ENCODE data around the gene RIMBP2. TPM values are rescaled to one million over a fixed set of nuclear protein-coding genes. Genes with fewer than 3 reads are reported as not detected.

Gene RIMBP2
- total RNA-seq, 1 donor from 2014 or later = not detected

- Mint-ChIP-seq H3K27ac (no peak overlapping the region), H3K9me3 (no peaks in the 10 kb centered on the region), H3K4me1 (ENCODE audit: low read depth) (no peaks in the 10 kb centered on the region), H3K27me3 (ENCODE audit: insufficient read depth) (no peaks in the 10 kb centered on the region), H3K36me3 (ENCODE audit: low read depth) (no peaks in the 10 kb centered on the region), H3K4me3 (no peak overlapping the region)
- no peak for DNase-seq (ENCODE audit: low spot score)
- intact Hi-C loops (cut with micrococcal nuclease) = no loop called here
These were observed 102.1 kb downstream of the RIMBP2 start for GRCh38 chr12:130613831-130614529.

- Mint-ChIP-seq H3K9me3 (no peaks in the 10 kb centered on the region), H3K36me3 (ENCODE audit: low read depth) (no peaks in the 10 kb centered on the region), H3K4me1 (ENCODE audit: low read depth) (no peaks in the 10 kb centered on the region), H3K4me3 (no peak overlapping the region), H3K27me3 (ENCODE audit: insufficient read depth) (no peaks in the 10 kb centered on the region), H3K27ac (no peak overlapping the region)
- intact Hi-C loops (cut with micrococcal nuclease) = no loop called here
- DNase-seq (ENCODE audit: low spot score) = no peak
These were observed 103.0 kb downstream of the RIMBP2 start for GRCh38 chr12:130613131-130613530.

- no peak for DNase-seq (ENCODE audit: low spot score)
- Mint-ChIP-seq H3K36me3 (ENCODE audit: low read depth) (no peaks in the 10 kb centered on the region), H3K27ac (no peak overlapping the region), H3K4me3 (no peak overlapping the region), H3K27me3 (ENCODE audit: insufficient read depth) (no peaks in the 10 kb centered on the region), H3K9me3 (no peaks in the 10 kb centered on the region), H3K4me1 (ENCODE audit: low read depth) (no peaks in the 10 kb centered on the region)
- intact Hi-C loops (cut with micrococcal nuclease) = no loop called here
These were observed 104.8 kb downstream of the RIMBP2 start for GRCh38 chr12:130611026-130611905.

- no peak overlapping the region for H3K27ac Mint-ChIP-seq
- no peak overlapping the region for H3K4me3 Mint-ChIP-seq
- intact Hi-C loops (cut with micrococcal nuclease) = no loop called here
These were observed 106.1 kb downstream of the RIMBP2 start for GRCh38 chr12:130609966-130610365.

GRCh38 chr12:130608831-130609230 lies 107.3 kb downstream of the RIMBP2 start:
- intact Hi-C loops (cut with micrococcal nuclease) = no loop called here
- no peak for DNase-seq (ENCODE audit: low spot score)
- no peak overlapping the region for H3K27ac Mint-ChIP-seq
- no peak overlapping the region for H3K4me3 Mint-ChIP-seq
- no peaks in the 10 kb centered on the region for H3K27me3 Mint-ChIP-seq (ENCODE audit: insufficient read depth)
- H3K36me3 Mint-ChIP-seq (ENCODE audit: low read depth) = no peaks in the 10 kb centered on the region
- H3K4me1 Mint-ChIP-seq (ENCODE audit: low read depth) = no peaks in the 10 kb centered on the region
- H3K9me3 Mint-ChIP-seq = no peaks in the 10 kb centered on the region

More at GRCh38 chr12:130609966-130610365, 106.1 kb downstream of the RIMBP2 start:
- H3K36me3 Mint-ChIP-seq (ENCODE audit: low read depth) = no peaks in the 10 kb centered on the region
- DNase-seq (ENCODE audit: low spot score) = no peak
- H3K4me1 Mint-ChIP-seq (ENCODE audit: low read depth) = no peaks in the 10 kb centered on the region
- no peaks in the 10 kb centered on the region for H3K9me3 Mint-ChIP-seq
- H3K27me3 Mint-ChIP-seq (ENCODE audit: insufficient read depth) = no peaks in the 10 kb centered on the region

- H3K4me3 Mint-ChIP-seq = no peak overlapping the region
- H3K4me1 Mint-ChIP-seq (ENCODE audit: low read depth) = no peaks in the 10 kb centered on the region
- no peak overlapping the region for H3K27ac Mint-ChIP-seq
- H3K27me3 Mint-ChIP-seq (ENCODE audit: insufficient read depth) = no peaks in the 10 kb centered on the region
- peaks cover 2% of the 10 kb centered on the region for H3K9me3 Mint-ChIP-seq
- intact Hi-C loops (cut with micrococcal nuclease) = no loop called here
- H3K36me3 Mint-ChIP-seq (ENCODE audit: low read depth) = no peaks in the 10 kb centered on the region
- no peak for DNase-seq (ENCODE audit: low spot score)
These were observed 108.0 kb downstream of the RIMBP2 start for GRCh38 chr12:130608132-130608531.

GRCh38 chr12:130606231-130606630 lies 109.9 kb downstream of the RIMBP2 start:
- intact Hi-C loops (cut with micrococcal nuclease) = no loop called here
- Mint-ChIP-seq H3K4me1 (ENCODE audit: low read depth) (no peaks in the 10 kb centered on the region), H3K36me3 (ENCODE audit: low read depth) (no peaks in the 10 kb centered on the region), H3K27ac (no peak overlapping the region), H3K9me3 (peaks cover 4% of the 10 kb centered on the region), H3K4me3 (no peak overlapping the region), H3K27me3 (ENCODE audit: insufficient read depth) (no peaks in the 10 kb centered on the region)
- no peak for DNase-seq (ENCODE audit: low spot score)

GRCh38 chr12:130603396-130603965 lies 112.6 kb downstream of the RIMBP2 start:
- intact Hi-C loops (cut with micrococcal nuclease) = no loop called here
- H3K4me1 Mint-ChIP-seq (ENCODE audit: low read depth) = no peaks in the 10 kb centered on the region
- H3K4me3 Mint-ChIP-seq = no peak overlapping the region
- no peak overlapping the region for H3K27ac Mint-ChIP-seq
- no peak for DNase-seq (ENCODE audit: low spot score)
- H3K36me3 Mint-ChIP-seq (ENCODE audit: low read depth) = no peaks in the 10 kb centered on the region
- peaks cover 13% of the 10 kb centered on the region for H3K9me3 Mint-ChIP-seq
- H3K27me3 Mint-ChIP-seq (ENCODE audit: insufficient read depth) = no peaks in the 10 kb centered on the region

GRCh38 chr12:130602251-130602650 lies 113.8 kb downstream of the RIMBP2 start:
- H3K27ac Mint-ChIP-seq = no peak overlapping the region
- intact Hi-C loops (cut with micrococcal nuclease) = no loop called here

GRCh38 chr12:130601327-130601726 lies 114.8 kb downstream of the RIMBP2 start:
- Mint-ChIP-seq H3K4me1 (ENCODE audit: low read depth) (no peaks in the 10 kb centered on the region), H3K9me3 (peaks cover 22% of the 10 kb centered on the region), H3K27ac (no peak overlapping the region), H3K36me3 (ENCODE audit: low read depth) (no peaks in the 10 kb centered on the region), H3K27me3 (ENCODE audit: insufficient read depth) (no peaks in the 10 kb centered on the region), H3K4me3 (no peak overlapping the region)
- intact Hi-C loops (cut with micrococcal nuclease) = no loop called here
- no peak for DNase-seq (ENCODE audit: low spot score)

More at GRCh38 chr12:130602251-130602650, 113.8 kb downstream of the RIMBP2 start:
- Mint-ChIP-seq H3K9me3 (peaks cover 22% of the 10 kb centered on the region), H3K36me3 (ENCODE audit: low read depth) (no peaks in the 10 kb centered on the region), H3K4me1 (ENCODE audit: low read depth) (no peaks in the 10 kb centered on the region), H3K27me3 (ENCODE audit: insufficient read depth) (no peaks in the 10 kb centered on the region), H3K4me3 (no peak overlapping the region)
- DNase-seq (ENCODE audit: low spot score) = no peak

GRCh38 chr12:130596241-130596640 lies 119.9 kb downstream of the RIMBP2 start:
- no peak for DNase-seq (ENCODE audit: low spot score)
- intact Hi-C loops (cut with micrococcal nuclease) = no loop called here
- Mint-ChIP-seq H3K4me3 (no peak overlapping the region), H3K27ac (no peak overlapping the region), H3K4me1 (ENCODE audit: low read depth) (no peaks in the 10 kb centered on the region), H3K36me3 (ENCODE audit: low read depth) (no peaks in the 10 kb centered on the region), H3K27me3 (ENCODE audit: insufficient read depth) (no peaks in the 10 kb centered on the region), H3K9me3 (peaks cover 25% of the 10 kb centered on the region)

- Mint-ChIP-seq H3K36me3 (ENCODE audit: low read depth) (no peaks in the 10 kb centered on the region), H3K4me1 (ENCODE audit: low read depth) (no peaks in the 10 kb centered on the region), H3K9me3 (peaks cover 25% of the 10 kb centered on the region)
These were observed 120.5 kb downstream of the RIMBP2 start for GRCh38 chr12:130595566-130595965.

GRCh38 chr12:130593056-130593455 lies 123.0 kb downstream of the RIMBP2 start:
- H3K36me3 Mint-ChIP-seq (ENCODE audit: low read depth) = no peaks in the 10 kb centered on the region
- H3K4me3 Mint-ChIP-seq = no peak overlapping the region
- DNase-seq (ENCODE audit: low spot score) = no peak
- H3K27ac Mint-ChIP-seq = no peak overlapping the region
- H3K4me1 Mint-ChIP-seq (ENCODE audit: low read depth) = no peaks in the 10 kb centered on the region
- intact Hi-C loops (cut with micrococcal nuclease) = no loop called here
- H3K27me3 Mint-ChIP-seq (ENCODE audit: insufficient read depth) = no peaks in the 10 kb centered on the region
- H3K9me3 Mint-ChIP-seq = peaks cover 15% of the 10 kb centered on the region

More at GRCh38 chr12:130595566-130595965, 120.5 kb downstream of the RIMBP2 start:
- no peaks in the 10 kb centered on the region for H3K27me3 Mint-ChIP-seq (ENCODE audit: insufficient read depth)
- intact Hi-C loops (cut with micrococcal nuclease) = no loop called here
- H3K27ac Mint-ChIP-seq = no peak overlapping the region
- DNase-seq (ENCODE audit: low spot score) = no peak
- no peak overlapping the region for H3K4me3 Mint-ChIP-seq

Data from activated T-helper 1 cell treated with anti-CD3 and anti-CD28 coated beads, Interleukin-12 subunit alpha, Interleukin-12 subunit beta, Interleukin-2, Interleukin-4 antibody, amounts not matched to agents 30 ng/mL and 10 ng/mL and 1 ng/mL, durations not matched to agents 14 hours and 24 hours and 36 hours (primary cell).